ENCODE results near the gene HYCC2.
A peak's percentile ranks its signal among the peaks of the same experiment; 100 is the strongest.
"Not testable (repeated sequence)": the region's sequence is repeated elsewhere in the genome, so short reads cannot be mapped to it uniquely, and the experiment has no call there.

The HYCC2 gene

DNA sequence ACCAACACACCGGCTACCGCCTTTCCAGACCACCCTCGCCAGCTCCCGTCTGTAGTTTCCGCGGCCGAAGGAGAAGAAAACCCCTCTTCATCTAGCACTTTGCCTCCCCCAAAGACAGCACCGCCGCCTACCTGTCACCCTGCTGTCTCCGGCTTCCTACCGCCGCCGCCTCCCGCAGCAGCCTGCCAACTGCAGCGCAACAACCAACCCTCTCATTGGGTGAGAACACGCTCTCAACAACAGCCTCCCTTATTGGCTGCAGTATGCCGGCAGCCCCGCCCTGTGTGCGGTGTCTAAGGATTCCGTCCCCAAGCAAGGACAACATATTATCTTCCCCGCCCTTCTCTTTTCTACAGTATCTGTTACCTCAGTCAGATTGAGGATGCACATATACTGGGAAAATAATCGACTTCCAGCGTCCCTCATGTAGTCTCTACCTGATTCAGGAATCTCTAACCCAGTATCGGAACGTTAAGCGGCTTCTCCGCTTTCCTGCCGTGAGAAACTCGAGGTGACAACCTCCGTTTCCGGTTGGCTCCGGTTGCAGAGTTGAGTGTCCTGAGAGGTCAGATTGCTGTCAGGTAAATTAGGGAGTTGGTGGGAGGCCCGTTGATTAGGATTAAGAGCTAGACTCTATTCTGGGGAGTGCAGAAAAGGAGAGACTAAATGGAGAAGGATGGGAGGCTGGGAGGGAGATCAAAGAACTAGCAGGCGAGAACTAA is at the start of gene HYCC2, which contains the start of gene NDUFB3:
TSS of gene HYCC2 (minus strand) at position 193 of the 722 bp plus-strand sequence. CDS start 47,662 bp downstream, outside the sequence.
TSS of gene NDUFB3 (plus strand) at position 523 of the 722 bp plus-strand sequence. CDS start 6,882 bp downstream, outside the sequence.
- no peaks in the 10 kb centered on the region for H3K27me3 Mint-ChIP-seq
- no peaks in the 10 kb centered on the region for H3K9me3 Mint-ChIP-seq
- peak within 1 kb of the TSS; percentile 88 for H3K27ac Mint-ChIP-seq
- H3K4me3 Mint-ChIP-seq = peak within 1 kb of the TSS; percentile 93
- peak; percentile 100 for ATAC-seq
- peaks cover 40% of the 10 kb centered on the region for H3K4me1 Mint-ChIP-seq
- H3K36me3 Mint-ChIP-seq = no peaks in the 10 kb centered on the region

DNA sequence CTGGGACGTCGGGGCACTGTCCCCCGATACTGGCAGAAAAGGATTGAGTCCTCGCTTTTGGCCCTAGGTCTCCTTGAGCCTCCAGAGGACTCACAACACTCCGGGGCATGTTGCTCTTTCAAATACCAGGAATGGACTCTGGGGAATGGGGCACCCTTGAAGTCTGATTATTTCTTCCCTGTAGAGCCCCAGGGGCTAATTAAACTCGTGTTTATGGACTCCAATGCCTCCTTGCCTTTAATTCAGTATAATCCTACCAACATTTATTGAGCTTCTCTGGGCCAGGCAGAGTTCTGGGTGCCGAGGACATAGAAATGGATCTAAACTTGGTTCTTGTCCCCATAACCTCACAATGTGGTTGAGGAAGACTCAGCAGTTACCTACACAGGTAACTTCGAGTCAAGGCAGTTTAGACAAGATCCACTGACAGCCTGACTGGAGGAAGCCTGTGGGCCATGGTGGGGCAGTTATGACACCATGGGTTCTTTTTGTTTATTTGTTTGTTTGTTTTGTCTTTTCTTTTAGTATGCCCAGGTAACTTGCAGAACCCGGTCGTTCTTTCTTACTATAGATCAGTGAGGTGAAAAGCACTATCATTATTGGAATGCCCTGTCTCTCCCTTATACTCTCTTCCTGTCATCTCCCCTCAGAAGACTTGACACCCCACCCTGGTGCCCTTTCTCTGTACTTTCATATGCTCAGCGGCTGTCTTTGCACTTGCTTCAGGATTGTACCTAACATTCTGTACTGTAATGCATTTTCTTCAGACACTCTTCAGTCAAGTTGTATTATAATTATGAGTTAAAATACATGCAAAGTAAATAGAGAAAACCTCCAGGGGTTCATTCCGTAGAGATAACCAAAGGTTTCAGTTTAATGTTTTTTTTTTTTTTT is 47.7 kb upstream of the HYCC2 start:
- peak overlapping the region; percentile 99 for H3K27ac Mint-ChIP-seq
- H3K36me3 Mint-ChIP-seq = peaks cover 26% of the 10 kb centered on the region
- no peaks in the 10 kb centered on the region for H3K9me3 Mint-ChIP-seq
- no peaks in the 10 kb centered on the region for H3K27me3 Mint-ChIP-seq
- H3K4me3 Mint-ChIP-seq = peak overlapping the region; percentile 89
- H3K4me1 Mint-ChIP-seq = peaks cover 62% of the 10 kb centered on the region
- peak; percentile 13 for ATAC-seq

DNA sequence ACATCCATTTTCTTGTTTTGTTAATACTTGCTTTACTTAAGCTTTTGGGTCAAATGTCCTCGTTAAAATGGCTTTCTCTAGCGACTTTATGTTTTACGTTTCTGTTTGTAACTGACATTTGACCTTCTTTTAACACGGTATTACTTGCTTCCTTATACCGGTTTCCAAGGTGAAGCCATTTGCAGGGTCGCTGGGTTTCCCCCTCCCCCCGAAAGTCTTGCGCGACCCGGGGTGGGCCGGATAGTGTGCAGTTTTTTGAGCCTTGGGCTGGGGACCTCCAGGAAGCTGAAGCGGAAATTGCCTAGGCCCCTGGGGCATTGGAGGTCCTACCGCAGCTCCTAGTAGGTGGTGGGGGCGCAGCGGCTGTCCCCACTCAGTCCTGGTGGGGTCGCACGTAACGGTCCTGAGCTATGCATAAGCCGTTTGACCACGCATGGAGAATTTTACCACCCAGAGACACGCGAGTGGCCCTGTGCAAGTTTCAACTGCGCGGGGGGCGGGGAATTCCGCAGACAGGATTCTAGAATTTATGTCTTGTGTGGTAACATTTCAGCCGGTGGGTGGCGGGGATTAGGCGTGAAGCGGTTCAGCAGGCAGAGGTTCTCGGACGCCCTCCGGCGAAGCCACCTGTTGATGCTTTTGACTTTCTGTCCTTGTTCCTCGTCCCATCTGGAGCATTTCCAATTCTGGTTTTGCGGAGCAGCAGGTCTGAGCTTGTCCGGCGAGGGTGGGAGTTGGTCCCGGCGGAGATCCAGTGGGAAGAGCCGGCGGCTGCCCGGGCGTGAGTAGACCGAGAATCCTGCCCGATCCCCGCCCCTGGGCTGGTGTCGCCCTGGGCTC is 46.9 kb upstream of the HYCC2 start:
- no peaks in the 10 kb centered on the region for H3K27me3 Mint-ChIP-seq
- H3K9me3 Mint-ChIP-seq = no peaks in the 10 kb centered on the region
- ATAC-seq = peak; percentile 86
- peaks cover 60% of the 10 kb centered on the region for H3K4me1 Mint-ChIP-seq
- H3K36me3 Mint-ChIP-seq = peaks cover 26% of the 10 kb centered on the region
- H3K27ac Mint-ChIP-seq = peak overlapping the region; percentile 99
- H3K4me3 Mint-ChIP-seq = peak overlapping the region; percentile 89

DNA sequence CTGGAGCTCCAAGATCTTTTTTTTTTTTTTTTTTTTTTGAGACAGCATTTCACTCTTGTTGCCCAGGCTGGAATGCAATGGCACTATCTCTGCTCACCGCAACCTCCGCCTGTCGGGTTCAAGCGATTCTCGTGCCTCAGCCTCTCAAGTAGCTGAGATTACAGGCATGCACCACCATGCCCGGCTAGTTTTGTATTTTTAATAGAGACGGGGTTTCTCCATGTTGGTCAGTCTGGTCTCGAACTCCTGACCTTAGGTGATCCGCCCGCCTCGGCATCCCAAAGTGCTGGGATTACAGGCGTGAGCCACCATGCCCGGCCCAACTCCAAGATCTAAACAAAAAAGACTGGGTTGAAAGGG is 46.2 kb upstream of the HYCC2 start:
- H3K4me1 Mint-ChIP-seq = peaks cover 59% of the 10 kb centered on the region
- peak overlapping the region; percentile 99 for H3K27ac Mint-ChIP-seq
- H3K9me3 Mint-ChIP-seq, H3K27me3 Mint-ChIP-seq, ATAC-seq: not testable (repeated sequence)
- peaks cover 23% of the 10 kb centered on the region for H3K36me3 Mint-ChIP-seq
- peak overlapping the region; percentile 89 for H3K4me3 Mint-ChIP-seq

DNA sequence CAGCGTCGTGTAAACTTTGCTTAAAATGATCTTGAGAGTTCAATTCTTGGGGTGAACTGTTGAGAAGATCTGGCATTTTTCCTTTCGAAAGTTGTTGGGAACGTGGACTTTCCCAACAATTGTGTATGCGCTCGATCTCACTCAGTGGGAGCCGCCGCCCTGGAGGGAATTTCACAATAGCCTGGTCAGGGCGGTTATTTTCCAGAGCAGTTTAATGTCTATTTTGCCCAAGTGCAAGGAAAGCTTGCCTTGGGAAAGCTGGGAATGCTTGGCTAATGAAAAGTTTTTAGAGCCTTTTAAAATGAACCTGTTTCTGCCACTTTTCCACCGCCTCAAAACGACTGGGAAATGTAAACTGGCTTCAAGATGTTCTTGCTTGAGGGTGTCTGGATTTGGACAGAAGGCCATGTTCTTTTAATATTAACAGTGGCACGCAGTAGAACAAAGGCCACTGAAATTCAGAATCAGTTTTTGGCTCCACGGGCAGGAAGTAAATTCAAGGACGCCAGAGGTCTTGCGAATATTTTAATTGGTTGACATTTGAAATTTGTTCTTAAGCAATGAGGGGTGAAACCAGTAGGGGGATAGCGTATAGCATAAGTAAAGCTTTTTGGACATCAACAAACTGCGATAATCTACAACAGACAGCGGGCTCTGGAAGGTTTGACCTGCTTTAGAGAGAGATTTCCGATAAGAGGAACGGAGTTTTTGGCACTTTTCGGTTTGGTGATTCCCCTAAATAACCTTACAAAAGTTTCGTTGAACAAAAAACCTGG is 45.7 kb upstream of the HYCC2 start:
- peaks cover 17% of the 10 kb centered on the region for H3K36me3 Mint-ChIP-seq
- H3K4me3 Mint-ChIP-seq = peak overlapping the region; percentile 89
- ATAC-seq = peak; percentile 38
- H3K9me3 Mint-ChIP-seq = no peaks in the 10 kb centered on the region
- peak overlapping the region; percentile 99 for H3K27ac Mint-ChIP-seq
- no peaks in the 10 kb centered on the region for H3K27me3 Mint-ChIP-seq
- peaks cover 54% of the 10 kb centered on the region for H3K4me1 Mint-ChIP-seq

DNA sequence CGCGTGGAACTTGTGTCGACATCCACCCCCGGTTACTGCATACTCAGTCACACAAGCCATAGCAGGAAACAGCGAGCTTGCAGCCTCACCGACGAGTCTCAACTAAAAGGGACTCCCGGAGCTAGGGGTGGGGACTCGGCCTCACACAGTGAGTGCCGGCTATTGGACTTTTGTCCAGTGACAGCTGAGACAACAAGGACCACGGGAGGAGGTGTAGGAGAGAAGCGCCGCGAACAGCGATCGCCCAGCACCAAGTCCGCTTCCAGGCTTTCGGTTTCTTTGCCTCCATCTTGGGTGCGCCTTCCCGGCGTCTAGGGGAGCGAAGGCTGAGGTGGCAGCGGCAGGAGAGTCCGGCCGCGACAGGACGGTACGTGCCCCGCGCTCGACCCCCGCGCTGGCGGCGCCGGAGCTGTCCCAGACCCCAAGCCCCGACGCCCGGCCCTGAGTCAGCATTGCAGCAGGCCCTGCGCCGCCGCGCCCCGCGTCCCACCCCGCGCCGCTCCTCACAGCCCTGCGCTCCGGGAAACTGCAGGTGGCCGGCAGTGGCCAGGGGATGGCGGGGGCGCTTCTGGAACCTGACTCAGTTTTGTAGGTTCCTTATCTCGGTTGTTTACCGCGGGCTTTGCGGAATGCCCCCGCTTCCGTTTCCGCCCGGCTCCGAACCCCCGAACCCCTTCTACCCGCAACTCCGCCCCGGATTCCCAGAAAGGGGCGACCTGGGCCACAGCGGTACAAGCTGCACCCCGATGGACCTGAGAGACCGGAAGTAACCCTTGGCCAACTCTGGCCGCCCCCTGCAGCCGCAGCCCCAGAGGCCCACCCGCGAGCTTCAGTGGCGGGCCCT is 44.9 kb upstream of the HYCC2 start, which contains the start of gene CFLAR:
TSS of gene CFLAR (plus strand) at position 50 of the 844 bp plus-strand sequence. CDS start 13,702 bp downstream, outside the sequence.
- Mint-ChIP-seq H3K4me1 (peaks cover 53% of the 10 kb centered on the region), H3K27ac (peak within 1 kb of the TSS; percentile 99), H3K27me3 (no peaks in the 10 kb centered on the region), H3K9me3 (no peaks in the 10 kb centered on the region), H3K4me3 (peak within 1 kb of the TSS; percentile 89), H3K36me3 (peaks cover 16% of the 10 kb centered on the region)
- ATAC-seq = peak; percentile 65

DNA sequence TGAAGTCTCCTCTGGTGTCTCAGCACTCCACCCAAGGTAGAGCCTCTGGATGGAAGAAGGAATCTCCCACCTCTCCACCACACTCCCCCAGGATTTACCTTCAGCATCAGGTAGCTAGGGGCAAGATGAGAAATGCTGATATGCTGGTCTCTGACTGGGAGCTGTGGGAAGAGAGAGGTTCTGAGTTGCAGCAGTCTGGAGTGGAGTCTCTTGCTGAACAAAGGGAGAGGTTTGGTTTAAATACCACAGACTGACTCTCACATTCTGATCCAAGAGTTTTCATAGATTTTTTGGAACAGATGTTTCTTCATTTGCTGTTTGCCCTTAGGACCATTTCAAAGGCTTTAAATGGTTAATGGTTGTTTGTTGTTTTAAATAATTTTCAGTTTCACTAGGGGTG is 43.4 kb upstream of the HYCC2 start:
- H3K4me1 Mint-ChIP-seq = peaks cover 39% of the 10 kb centered on the region
- peak overlapping the region; percentile 89 for H3K4me3 Mint-ChIP-seq
- ATAC-seq = no peak
- H3K36me3 Mint-ChIP-seq = peaks cover 6% of the 10 kb centered on the region
- H3K27me3 Mint-ChIP-seq = no peaks in the 10 kb centered on the region
- H3K27ac Mint-ChIP-seq = peak overlapping the region; percentile 99
- H3K9me3 Mint-ChIP-seq = no peaks in the 10 kb centered on the region

DNA sequence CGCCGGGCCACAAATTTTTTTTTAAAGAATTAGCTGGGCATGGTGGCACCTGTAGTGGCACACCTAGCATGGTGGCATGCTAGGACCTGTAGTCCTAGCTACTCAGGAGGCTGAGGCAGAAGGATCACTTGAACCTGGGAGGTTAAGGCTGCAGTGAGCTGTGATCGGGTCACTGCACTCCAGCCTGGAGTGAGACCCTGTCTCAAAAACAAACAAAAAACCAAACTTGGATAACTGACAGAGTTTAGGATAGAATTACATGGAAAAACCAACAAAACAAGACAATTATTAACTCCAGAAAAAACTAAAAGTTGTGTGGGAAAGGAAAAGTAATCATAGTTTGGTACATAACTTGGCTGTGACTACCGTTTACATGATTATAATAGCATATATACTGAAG is 42.9 kb upstream of the HYCC2 start:
- H3K4me3 Mint-ChIP-seq = peak overlapping the region; percentile 70
- ATAC-seq = no peak
- H3K27me3 Mint-ChIP-seq = no peaks in the 10 kb centered on the region
- peak overlapping the region; percentile 99 for H3K27ac Mint-ChIP-seq
- no peaks in the 10 kb centered on the region for H3K9me3 Mint-ChIP-seq
- peaks cover 6% of the 10 kb centered on the region for H3K36me3 Mint-ChIP-seq
- peaks cover 39% of the 10 kb centered on the region for H3K4me1 Mint-ChIP-seq

DNA sequence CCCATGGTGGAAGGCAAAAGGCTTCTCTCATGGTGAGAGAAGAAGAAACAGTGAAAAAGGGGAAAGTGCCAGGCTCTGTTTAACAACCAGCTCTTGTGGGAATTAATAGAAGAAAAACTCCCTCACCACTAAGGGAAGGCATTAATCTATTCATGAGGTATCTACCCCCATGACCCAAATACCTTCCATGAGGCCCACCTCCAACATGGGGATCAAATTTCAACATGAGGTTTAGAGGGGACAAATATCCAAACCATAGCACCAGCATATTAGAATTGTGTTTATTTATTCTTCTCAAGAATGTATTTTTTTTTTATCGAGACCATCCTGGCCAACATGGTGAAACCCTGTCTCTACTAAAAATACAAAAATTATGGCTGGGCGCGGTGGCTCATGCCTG is 39.6 kb upstream of the HYCC2 start:
- Mint-ChIP-seq H3K4me3 (no peak overlapping the region), H3K9me3 (no peaks in the 10 kb centered on the region), H3K27me3 (no peaks in the 10 kb centered on the region), H3K36me3 (peaks cover 8% of the 10 kb centered on the region), H3K27ac (no peak overlapping the region), H3K4me1 (peaks cover 22% of the 10 kb centered on the region)
- no peak for ATAC-seq

DNA sequence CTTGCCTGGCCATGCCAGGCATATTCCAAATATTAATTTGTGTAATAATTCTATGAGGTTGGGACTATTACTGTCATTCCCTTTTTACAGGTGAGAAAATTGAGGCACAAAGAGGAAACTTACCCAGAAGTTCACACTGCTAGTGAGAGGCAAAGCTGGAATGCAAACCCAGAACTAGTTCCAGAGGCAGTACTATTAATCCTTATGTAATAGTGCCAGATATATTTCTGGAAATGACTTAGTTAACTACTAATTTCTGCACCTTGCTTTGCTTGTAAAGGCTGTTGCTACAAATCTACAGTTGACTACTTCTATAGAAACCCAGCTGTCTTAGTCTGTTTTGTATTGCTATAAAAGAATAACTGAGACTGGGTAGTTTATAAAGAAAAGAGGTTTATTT is 39.1 kb upstream of the HYCC2 start:
- Mint-ChIP-seq H3K4me1 (peaks cover 22% of the 10 kb centered on the region), H3K36me3 (peaks cover 13% of the 10 kb centered on the region), H3K4me3 (no peak overlapping the region), H3K27me3 (no peaks in the 10 kb centered on the region), H3K9me3 (no peaks in the 10 kb centered on the region), H3K27ac (no peak overlapping the region)
- no peak for ATAC-seq

DNA sequence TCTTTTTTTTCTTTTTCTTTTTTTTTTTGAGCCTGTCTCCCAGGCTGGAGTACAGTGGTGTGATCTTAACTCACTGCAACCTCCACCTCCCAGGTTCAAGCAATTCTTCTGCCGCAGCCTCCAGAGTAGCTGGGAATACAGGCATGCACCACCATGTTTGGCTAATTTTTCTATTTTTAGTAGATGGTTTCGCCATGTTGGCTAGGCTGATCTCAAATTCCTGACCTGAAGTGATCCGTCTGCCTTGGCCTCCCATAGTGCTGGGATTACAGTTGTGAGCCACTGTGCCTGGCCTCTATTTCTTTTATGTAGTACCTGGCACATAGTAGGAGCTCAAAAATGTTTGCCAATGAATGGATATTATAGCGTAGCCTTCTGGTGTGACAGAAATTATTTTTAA is 37.7 kb upstream of the HYCC2 start:
- Mint-ChIP-seq H3K36me3 (peaks cover 17% of the 10 kb centered on the region), H3K9me3 (no peaks in the 10 kb centered on the region), H3K4me1 (peaks cover 19% of the 10 kb centered on the region), H3K27ac (no peak overlapping the region), H3K4me3 (no peak overlapping the region), H3K27me3 (no peaks in the 10 kb centered on the region)
- no peak for ATAC-seq

DNA sequence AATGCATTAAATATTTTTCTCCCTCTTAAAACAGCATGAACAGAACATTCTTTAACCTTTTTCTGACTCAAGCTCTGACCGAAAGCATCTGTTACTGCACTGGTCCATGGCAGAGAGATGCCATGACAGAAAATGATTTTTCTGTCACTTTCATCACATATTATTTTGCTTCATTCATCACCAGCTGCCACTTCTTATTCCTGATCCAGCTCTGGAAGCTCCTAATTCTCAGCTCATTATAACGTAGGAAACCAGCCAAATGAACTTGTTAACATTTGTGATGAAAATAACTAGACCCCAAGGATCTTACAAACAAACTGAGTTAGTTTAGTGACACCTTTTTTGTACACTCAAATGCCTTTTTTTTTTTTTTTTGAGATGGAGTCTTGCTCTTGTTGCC is 36.9 kb upstream of the HYCC2 start:
- ATAC-seq = no peak
- Mint-ChIP-seq H3K9me3 (no peaks in the 10 kb centered on the region), H3K4me1 (peaks cover 13% of the 10 kb centered on the region), H3K4me3 (no peak overlapping the region), H3K27me3 (no peaks in the 10 kb centered on the region), H3K27ac (no peak overlapping the region), H3K36me3 (peaks cover 17% of the 10 kb centered on the region)

DNA sequence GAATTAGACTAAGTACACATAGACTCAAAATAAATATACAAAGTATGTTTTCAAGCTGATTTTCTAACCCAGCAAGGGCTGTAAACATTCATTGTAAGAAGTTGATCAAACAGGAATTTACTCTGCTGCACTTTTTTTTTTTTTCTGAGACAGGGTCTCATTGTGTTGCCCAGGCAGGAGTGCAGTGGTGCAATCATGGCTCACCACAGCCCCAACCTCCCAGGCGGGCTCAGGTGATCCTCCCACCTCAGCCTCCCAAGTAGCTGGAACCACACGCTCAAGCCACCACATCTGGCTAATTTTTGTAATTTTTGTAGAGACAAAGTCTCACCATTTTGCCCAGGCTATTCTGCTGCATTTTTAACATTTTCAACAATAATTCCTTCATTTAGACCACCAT is 36.2 kb upstream of the HYCC2 start:
- Mint-ChIP-seq H3K36me3 (peaks cover 17% of the 10 kb centered on the region), H3K9me3 (no peaks in the 10 kb centered on the region), H3K27ac (no peak overlapping the region), H3K4me3 (no peak overlapping the region), H3K27me3 (no peaks in the 10 kb centered on the region), H3K4me1 (peaks cover 8% of the 10 kb centered on the region)
- no peak for ATAC-seq
